ENCODE data around the gene RBBP5. TPM values are rescaled to one million over a fixed set of nuclear protein-coding genes. Genes with fewer than 3 reads are reported as not detected.

RBBP5 gene
- total RNA-seq, 1 donor = 17.2 TPM

- H3K9me3 ChIP-seq (ENCODE audit: low read depth, low read length) = no peaks in the 10 kb centered on the region
- no peaks in the 10 kb centered on the region for H3K4me1 ChIP-seq (ENCODE audit: insufficient read depth, low read length)
- no peak overlapping the region for H3K4me3 ChIP-seq (ENCODE audit: low read length)
- no peaks in the 10 kb centered on the region for H3K27me3 ChIP-seq (ENCODE audit: insufficient read depth, low read length)
Observed at GRCh38 chr1:205073511-205073910, 48.3 kb downstream of the RBBP5 start.

- H3K9me3 ChIP-seq (ENCODE audit: low read depth, low read length) = no peaks in the 10 kb centered on the region
- H3K4me1 ChIP-seq (ENCODE audit: insufficient read depth, low read length) = no peaks in the 10 kb centered on the region
- no peak overlapping the region for H3K4me3 ChIP-seq (ENCODE audit: low read length)
- no peaks in the 10 kb centered on the region for H3K27me3 ChIP-seq (ENCODE audit: insufficient read depth, low read length)
Observed at GRCh38 chr1:205072881-205073280, 48.9 kb downstream of the RBBP5 start.

- Histone ChIP-seq H3K4me3 (ENCODE audit: low read length) (no peak overlapping the region), H3K27me3 (ENCODE audit: insufficient read depth, low read length) (no peaks in the 10 kb centered on the region), H3K4me1 (ENCODE audit: insufficient read depth, low read length) (no peaks in the 10 kb centered on the region), H3K9me3 (ENCODE audit: low read depth, low read length) (no peaks in the 10 kb centered on the region)
Observed at GRCh38 chr1:205072286-205072685, 49.5 kb downstream of the RBBP5 start.

- Histone ChIP-seq H3K4me1 (ENCODE audit: insufficient read depth, low read length) (no peaks in the 10 kb centered on the region), H3K27me3 (ENCODE audit: insufficient read depth, low read length) (no peaks in the 10 kb centered on the region), H3K9me3 (ENCODE audit: low read depth, low read length) (no peaks in the 10 kb centered on the region), H3K4me3 (ENCODE audit: low read length) (no peak overlapping the region)
Observed at GRCh38 chr1:205071801-205072200, 50.0 kb downstream of the RBBP5 start.

DNA sequence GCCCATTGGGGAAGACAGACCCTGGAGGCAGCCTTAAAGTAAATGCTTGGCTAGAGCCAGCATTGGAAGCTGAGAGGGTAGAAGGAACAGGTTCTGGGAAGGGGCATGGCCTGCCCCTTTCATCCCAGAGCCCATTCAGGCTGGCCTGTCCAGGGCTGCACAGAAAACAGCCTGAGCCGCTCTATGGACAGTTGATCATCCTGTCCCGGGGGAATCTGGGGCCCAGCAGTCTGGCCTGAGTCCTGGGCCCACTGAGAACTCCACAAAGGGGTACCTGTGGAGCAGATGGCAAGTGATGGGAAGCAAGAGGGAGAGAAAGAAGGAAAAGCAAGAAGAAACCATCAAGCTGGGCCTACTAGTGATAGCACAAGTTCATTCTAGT, 50.8 kb downstream of the RBBP5 start:
- no peaks in the 10 kb centered on the region for H3K9me3 ChIP-seq (ENCODE audit: low read depth, low read length)
- H3K4me1 ChIP-seq (ENCODE audit: insufficient read depth, low read length) = no peaks in the 10 kb centered on the region
- no peak overlapping the region for H3K4me3 ChIP-seq (ENCODE audit: low read length)
- H3K27me3 ChIP-seq (ENCODE audit: insufficient read depth, low read length) = no peaks in the 10 kb centered on the region

DNA sequence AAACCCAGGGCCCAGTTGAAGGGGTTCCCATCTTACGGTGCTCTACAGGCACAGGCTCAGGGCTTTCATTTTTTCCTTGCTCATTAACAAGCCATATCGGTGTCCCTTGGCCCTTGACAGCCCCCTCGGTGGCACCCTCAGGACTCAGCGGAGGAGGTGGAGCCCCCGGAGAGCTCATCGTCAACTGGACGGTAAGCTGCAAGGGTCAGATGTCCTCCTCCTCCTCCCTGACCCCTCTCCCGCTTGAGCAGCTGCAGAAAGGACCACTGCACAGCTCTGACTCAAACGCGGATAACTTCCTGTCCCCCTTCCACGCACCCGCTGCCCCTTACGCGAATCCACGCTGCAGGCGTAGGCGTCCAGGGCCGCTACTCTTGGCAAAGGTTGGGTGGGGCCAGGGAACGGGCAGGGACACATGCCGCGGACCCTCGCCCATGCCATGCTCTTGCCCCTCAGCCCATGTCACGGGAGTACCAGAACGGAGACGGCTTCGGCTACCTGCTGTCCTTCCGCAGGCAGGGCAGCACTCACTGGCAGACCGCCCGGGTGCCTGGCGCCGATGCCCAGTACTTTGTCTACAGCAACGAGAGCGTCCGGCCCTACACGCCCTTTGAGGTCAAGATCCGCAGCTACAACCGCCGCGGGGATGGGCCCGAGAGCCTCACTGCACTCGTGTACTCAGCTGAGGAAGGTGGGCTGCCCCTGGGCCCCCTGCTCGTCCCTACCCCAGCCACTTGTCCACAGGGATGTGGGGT, 52.2 kb downstream of the RBBP5 start:
- no peaks in the 10 kb centered on the region for H3K9me3 ChIP-seq (ENCODE audit: low read depth, low read length)
- no peak overlapping the region for H3K4me3 ChIP-seq (ENCODE audit: low read length)
- H3K27me3 ChIP-seq (ENCODE audit: insufficient read depth, low read length) = no peaks in the 10 kb centered on the region
- no peaks in the 10 kb centered on the region for H3K4me1 ChIP-seq (ENCODE audit: insufficient read depth, low read length)

- H3K4me3 ChIP-seq (ENCODE audit: low read length) = no peak overlapping the region
- no peaks in the 10 kb centered on the region for H3K4me1 ChIP-seq (ENCODE audit: insufficient read depth, low read length)
- H3K27me3 ChIP-seq (ENCODE audit: insufficient read depth, low read length) = no peaks in the 10 kb centered on the region
- H3K9me3 ChIP-seq (ENCODE audit: low read depth, low read length) = no peaks in the 10 kb centered on the region
Observed at GRCh38 chr1:205068457-205069040, 53.2 kb downstream of the RBBP5 start.

GRCh38 chr1:205068001-205068400, 53.8 kb downstream of the RBBP5 start:
- no peaks in the 10 kb centered on the region for H3K9me3 ChIP-seq (ENCODE audit: low read depth, low read length)
- H3K4me3 ChIP-seq (ENCODE audit: low read length) = no peak overlapping the region
- H3K27me3 ChIP-seq (ENCODE audit: insufficient read depth, low read length) = no peaks in the 10 kb centered on the region
- H3K4me1 ChIP-seq (ENCODE audit: insufficient read depth, low read length) = no peaks in the 10 kb centered on the region

- Histone ChIP-seq H3K4me1 (ENCODE audit: insufficient read depth, low read length) (no peaks in the 10 kb centered on the region), H3K4me3 (ENCODE audit: low read length) (no peak overlapping the region), H3K9me3 (ENCODE audit: low read depth, low read length) (no peaks in the 10 kb centered on the region), H3K27me3 (ENCODE audit: insufficient read depth, low read length) (no peaks in the 10 kb centered on the region)
Observed at GRCh38 chr1:205067031-205067430, 54.7 kb downstream of the RBBP5 start.

DNA sequence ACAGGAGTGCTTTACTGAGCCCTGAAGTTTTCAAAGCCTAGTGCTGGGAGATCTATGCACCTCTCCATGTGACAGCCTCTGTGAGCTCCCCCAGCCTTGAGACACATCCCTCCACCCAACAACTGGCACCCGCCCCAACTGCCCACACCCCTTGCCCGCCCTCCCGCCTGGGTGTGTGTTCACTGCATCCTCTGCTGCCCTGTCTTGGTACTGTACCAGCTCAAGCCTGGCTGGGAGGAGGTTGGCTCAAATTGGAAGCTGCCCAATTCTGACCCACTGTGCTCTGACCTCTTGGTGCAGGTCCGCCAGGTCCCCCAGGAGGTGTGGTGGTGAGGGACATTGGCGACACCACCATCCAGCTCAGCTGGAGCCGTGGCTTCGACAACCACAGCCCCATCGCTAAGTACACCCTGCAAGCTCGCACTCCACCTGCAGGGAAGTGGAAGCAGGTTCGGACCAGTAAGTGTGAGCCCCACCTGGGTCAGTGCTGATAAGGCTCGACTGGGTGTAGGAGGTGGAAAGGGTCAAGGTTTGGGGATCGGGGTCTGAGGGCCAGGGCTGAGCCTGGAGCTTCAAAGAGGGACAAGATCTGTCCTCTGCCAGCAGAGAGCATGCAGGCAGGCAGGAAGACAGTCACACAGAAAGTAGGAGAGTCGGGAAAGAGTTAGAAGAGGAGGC, 55.5 kb downstream of the RBBP5 start:
- H3K4me1 ChIP-seq (ENCODE audit: insufficient read depth, low read length) = no peaks in the 10 kb centered on the region
- H3K9me3 ChIP-seq (ENCODE audit: low read depth, low read length) = no peaks in the 10 kb centered on the region
- no peaks in the 10 kb centered on the region for H3K27me3 ChIP-seq (ENCODE audit: insufficient read depth, low read length)
- no peak overlapping the region for H3K4me3 ChIP-seq (ENCODE audit: low read length)

DNA sequence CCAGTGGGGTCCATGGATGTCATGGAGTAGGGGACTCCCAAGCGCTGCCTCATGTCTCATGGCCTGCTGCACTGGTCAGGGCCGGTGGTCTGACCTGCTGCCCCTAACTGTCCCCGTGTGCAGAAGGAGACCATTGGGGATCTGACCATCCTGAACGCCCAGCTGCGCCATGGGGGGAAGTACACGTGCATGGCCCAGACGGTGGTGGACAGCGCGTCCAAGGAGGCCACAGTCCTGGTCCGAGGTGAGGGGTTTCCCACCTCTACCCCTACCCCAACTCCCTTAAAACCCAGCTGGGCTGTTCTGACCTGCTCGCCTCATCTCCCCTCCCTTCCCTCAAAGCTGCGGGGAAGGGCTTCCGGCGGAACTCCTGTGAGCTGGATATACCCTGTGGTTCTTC, 56.1 kb downstream of the RBBP5 start:
- Histone ChIP-seq H3K4me3 (ENCODE audit: low read length) (no peak overlapping the region), H3K27me3 (ENCODE audit: insufficient read depth, low read length) (no peaks in the 10 kb centered on the region), H3K9me3 (ENCODE audit: low read depth, low read length) (no peaks in the 10 kb centered on the region), H3K4me1 (ENCODE audit: insufficient read depth, low read length) (no peaks in the 10 kb centered on the region)

GRCh38 chr1:205064741-205065316, 56.9 kb downstream of the RBBP5 start:
- H3K27me3 ChIP-seq (ENCODE audit: insufficient read depth, low read length) = no peaks in the 10 kb centered on the region
- H3K4me1 ChIP-seq (ENCODE audit: insufficient read depth, low read length) = no peaks in the 10 kb centered on the region
- H3K9me3 ChIP-seq (ENCODE audit: low read depth, low read length) = no peaks in the 10 kb centered on the region
- no peak overlapping the region for H3K4me3 ChIP-seq (ENCODE audit: low read length)

GRCh38 chr1:205064301-205064700, 57.5 kb downstream of the RBBP5 start:
- no peaks in the 10 kb centered on the region for H3K9me3 ChIP-seq (ENCODE audit: low read depth, low read length)
- no peak overlapping the region for H3K4me3 ChIP-seq (ENCODE audit: low read length)
- no peaks in the 10 kb centered on the region for H3K27me3 ChIP-seq (ENCODE audit: insufficient read depth, low read length)
- no peaks in the 10 kb centered on the region for H3K4me1 ChIP-seq (ENCODE audit: insufficient read depth, low read length)

DNA sequence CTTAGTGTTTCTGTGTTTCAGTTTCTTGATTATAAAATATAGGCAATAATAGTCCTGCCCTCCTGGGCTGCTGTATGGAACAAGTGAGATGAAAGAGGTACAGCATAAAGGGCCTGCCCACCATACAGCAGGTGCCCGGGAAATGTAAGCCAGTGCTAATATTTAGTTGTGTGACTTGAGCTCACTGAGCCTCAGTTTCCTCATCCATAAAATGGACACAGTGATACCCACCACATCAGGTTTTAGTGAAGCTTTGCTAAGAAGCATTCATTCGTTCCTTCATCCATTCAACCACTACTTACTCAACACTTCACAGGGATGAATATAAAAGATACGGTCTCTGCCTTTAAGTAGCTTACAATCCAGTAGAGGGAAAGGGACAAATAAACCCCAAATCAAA, 58.9 kb downstream of the RBBP5 start:
- H3K4me3 ChIP-seq (ENCODE audit: low read length) = no peak overlapping the region
- H3K9me3 ChIP-seq (ENCODE audit: low read depth, low read length) = no peaks in the 10 kb centered on the region
- no peaks in the 10 kb centered on the region for H3K27me3 ChIP-seq (ENCODE audit: insufficient read depth, low read length)

DNA sequence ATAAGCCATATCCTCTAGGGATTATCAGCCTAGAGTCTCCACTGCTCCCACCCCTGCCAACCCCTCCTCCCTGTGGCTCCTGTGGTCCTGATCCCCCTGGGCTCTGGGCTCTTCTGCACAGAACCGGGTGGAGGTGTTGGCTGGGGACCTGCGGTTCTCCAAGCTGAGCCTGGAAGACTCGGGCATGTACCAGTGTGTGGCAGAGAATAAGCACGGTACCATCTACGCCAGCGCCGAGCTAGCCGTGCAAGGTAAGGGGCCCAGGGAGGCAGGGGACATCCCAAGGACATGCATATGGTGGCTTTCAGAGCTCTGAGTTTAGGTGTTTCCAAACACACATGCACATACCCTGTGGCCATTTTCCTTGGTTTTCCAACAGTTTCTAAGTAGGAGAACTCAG, 59.5 kb downstream of the RBBP5 start:
- Histone ChIP-seq H3K4me1 (ENCODE audit: insufficient read depth, low read length) (no peaks in the 10 kb centered on the region), H3K27me3 (ENCODE audit: insufficient read depth, low read length) (no peaks in the 10 kb centered on the region), H3K4me3 (ENCODE audit: low read length) (no peak overlapping the region), H3K9me3 (ENCODE audit: low read depth, low read length) (no peaks in the 10 kb centered on the region)

More for the DNA sequence above, 58.9 kb downstream of the RBBP5 start:
- no peaks in the 10 kb centered on the region for H3K4me1 ChIP-seq (ENCODE audit: insufficient read depth, low read length)
